ENCODE measurements around the gene CPVL.

DNA sequence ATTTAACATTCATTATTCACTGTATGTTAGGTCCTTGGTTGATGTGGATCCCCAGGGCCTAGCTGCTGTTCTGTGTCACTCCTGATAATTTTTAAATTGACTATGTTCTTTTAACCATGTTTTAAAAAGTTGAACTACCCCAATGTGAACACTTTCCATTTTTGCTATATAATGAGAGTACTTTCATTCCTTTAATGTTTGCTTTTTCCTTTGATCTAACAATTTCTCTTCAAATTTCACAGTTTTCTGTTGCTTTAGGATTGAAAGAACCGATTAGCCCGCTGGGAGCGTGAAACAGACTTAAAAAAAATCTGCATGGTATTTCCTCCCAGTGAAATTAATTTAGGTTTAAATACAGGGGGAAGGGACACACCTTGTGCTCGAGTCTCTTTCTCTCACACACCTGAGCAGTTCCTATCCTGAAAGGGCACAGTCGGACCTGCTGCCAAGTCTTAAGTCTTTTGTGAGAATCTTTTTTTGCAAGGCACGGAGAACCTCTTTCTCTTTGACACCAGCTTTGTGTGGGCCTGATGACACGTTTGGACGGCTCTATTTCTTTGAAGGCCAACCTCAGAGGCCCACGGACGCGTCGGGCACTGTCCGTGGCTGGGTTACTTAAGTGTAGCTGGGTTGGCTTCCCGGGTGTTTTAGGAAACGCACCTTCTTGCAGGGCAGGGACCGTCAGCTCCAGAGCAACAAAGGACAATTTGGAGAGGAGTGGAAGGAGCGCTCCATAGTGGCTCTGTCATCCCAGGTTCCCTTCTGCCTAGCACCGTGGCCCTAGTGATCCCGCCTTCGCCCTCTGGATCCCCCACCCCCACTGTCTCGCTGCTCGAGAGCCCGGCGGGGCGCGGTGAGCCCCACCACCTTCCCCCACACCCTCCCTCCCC lies 47.2 kb upstream of the CPVL start:
- TF ChIP-seq GATA3 (IDR thresholded peaks at IDR 0.05; ENCODE audit: low read depth, low read length) (no peak), GATA2 (IDR thresholded peaks at IDR 0.05; ENCODE audit: low read depth, low read length) (no peak)

Measured in SH-SY5Y (cell line).